GM23338 (cell line): ENCODE measurements around the gene CNTN1. TPM values are rescaled to one million over a fixed set of nuclear protein-coding genes. Genes with fewer than 3 reads are reported as not detected.

ENCODE experiments used
- ATAC-seq: fragments of 200-7000 bp; cut with Tn5 transposase; 3 replicates; pipeline ENCODE4 v1.9.1; 2020
- DNase-seq: peaks from one replicate; pipeline ENCODE4 v3.0.0-alpha.2; 2015; ENCODE audit warnings: low spot score
- H2AFZ ChIP-seq: fragments of 200-600 bp; sonication (generic); 2 replicates; pipeline ENCODE4 v1.8.0; 2016; ENCODE audit warnings: antibody characterized with exemption, mild to moderate bottlenecking, moderate library complexity
- H3F3A ChIP-seq: fragments of 200-600 bp; sonication (generic); replicated peaks from 2 replicates; pipeline ENCODE4 v1.8.0; 2017; ENCODE audit warnings: antibody characterized with exemption, mixed run types, low read depth
- H3K27ac ChIP-seq: fragments of 200-600 bp; sonication (generic); 2 replicates; pipeline ENCODE4 v1.6.1; 2016; ENCODE audit warnings: low read depth
- H3K27me3 ChIP-seq: fragments of 200-600 bp; sonication (generic); 2 replicates; pipeline ENCODE4 v1.8.0; 2016; ENCODE audit warnings: mild to moderate bottlenecking, mixed run types, moderate library complexity; ENCODE audit not compliant: insufficient read depth
- H3K36me3 ChIP-seq: fragments of 200-600 bp; sonication (generic); 2 replicates; pipeline ENCODE4 v1.8.0; 2016; ENCODE audit warnings: mild to moderate bottlenecking; ENCODE audit not compliant: insufficient read depth
- H3K4me1 ChIP-seq: fragments of 200-600 bp; sonication (generic); 2 replicates; pipeline ENCODE4 v1.8.0; 2016; ENCODE audit warnings: mild to moderate bottlenecking, moderate library complexity; ENCODE audit not compliant: insufficient read depth
- H3K4me2 ChIP-seq: fragments of 200-600 bp; sonication (generic); 2 replicates; pipeline ENCODE4 v1.7.1; 2017; ENCODE audit warnings: mixed run types
- H3K4me3 ChIP-seq: fragments of 200-600 bp; sonication (generic); 2 replicates; pipeline ENCODE4 v1.6.1; 2016; ENCODE audit warnings: mixed run types
- H3K79me2 ChIP-seq: fragments of 200-600 bp; sonication (generic); replicated peaks from 2 replicates; pipeline ENCODE4 v1.8.0; 2017; ENCODE audit warnings: mild to moderate bottlenecking; ENCODE audit not compliant: insufficient read depth
- H3K9me2 ChIP-seq: fragments of 200-600 bp; sonication (generic); 2 replicates; pipeline ENCODE4 v1.8.0; 2017; ENCODE audit not compliant: insufficient read depth
- H4K20me1 ChIP-seq: fragments of 200-600 bp; sonication (generic); replicated peaks from 2 replicates; pipeline ENCODE4 v1.8.0; 2017; ENCODE audit warnings: mild to moderate bottlenecking; ENCODE audit not compliant: insufficient read depth
- H3K27ac Mint-ChIP-seq: 2 replicates; pipeline ENCODE4 v1.8.0; 2020; ENCODE audit warnings: inconsistent platforms, mild to moderate bottlenecking, moderate library complexity, mixed read lengths
- H3K27me3 Mint-ChIP-seq: 3 replicates; pipeline ENCODE4 v1.8.0; 2022; ENCODE audit warnings: low read depth, mild to moderate bottlenecking, moderate library complexity, mixed read lengths, inconsistent platforms; ENCODE audit not compliant: insufficient read depth, poor library complexity
- H3K36me3 Mint-ChIP-seq: 3 replicates; pipeline ENCODE4 v1.8.0; 2021; ENCODE audit warnings: low read depth, mild to moderate bottlenecking, inconsistent platforms, moderate library complexity, mixed read lengths
- H3K4me1 Mint-ChIP-seq: 3 replicates; pipeline ENCODE4 v1.8.0; 2020; ENCODE audit warnings: mild to moderate bottlenecking, inconsistent platforms, mixed read lengths
- H3K4me3 Mint-ChIP-seq: 3 replicates; pipeline ENCODE4 v1.8.0; 2021; ENCODE audit warnings: moderate library complexity, mild to moderate bottlenecking, inconsistent platforms, mixed read lengths
- H3K9me3 Mint-ChIP-seq: 3 replicates; pipeline ENCODE4 v1.8.0; 2020; ENCODE audit warnings: moderate library complexity, mild to moderate bottlenecking, inconsistent platforms, mixed read lengths
- CREB1 ChIP-seq: fragments of 250-450 bp; sonication (Bioruptor Pico); IDR thresholded peaks from 2 replicates; pipeline ENCODE4 v1.5.0; 2020; ENCODE audit warnings: low read depth, mild to moderate bottlenecking, moderate library complexity
- CTCF ChIP-seq, 2 experiments: fragments of 200-600 bp in 1 of 2; sonication (generic) in 1 of 2; conservative IDR thresholded peaks; 2 replicates each; pipeline versions ENCODE4 v1.5.1 to v1.6.1; 2016 to 2017; ENCODE audit warnings: antibody characterized with exemption in 2 of 2, low read depth in 2 of 2, mild to moderate bottlenecking in 2 of 2, moderate library complexity in 1 of 2
- EZH2 ChIP-seq: fragments of 200-600 bp; sonication (generic); IDR thresholded peaks from one replicate; pipeline ENCODE4 v1.8.0; 2017; ENCODE audit warnings: antibody characterized with exemption, mild to moderate bottlenecking, low read depth; ENCODE audit not compliant: unreplicated experiment
- EZH2phosphoT487 ChIP-seq: fragments of 200-600 bp; sonication (generic); IDR thresholded peaks from one replicate; pipeline ENCODE4 v1.8.1; 2018; ENCODE audit warnings: antibody characterized with exemption; ENCODE audit not compliant: unreplicated experiment
- JUNB ChIP-seq: IDR thresholded peaks from one replicate; pipeline ENCODE4 v1.6.1; 2016; ENCODE audit warnings: antibody characterized with exemption; ENCODE audit not compliant: unreplicated experiment
- NANOG ChIP-seq: IDR thresholded peaks from 2 replicates; pipeline ENCODE4 v1.6.1; 2016; ENCODE audit warnings: antibody characterized with exemption, borderline replicate concordance
- POLR2AphosphoS5 ChIP-seq: IDR thresholded peaks from 2 replicates; pipeline ENCODE4 v1.6.1; 2016; ENCODE audit warnings: antibody characterized with exemption, low read depth
- REST ChIP-seq: IDR thresholded peaks from one replicate; pipeline ENCODE4 v1.6.1; 2018; ENCODE audit warnings: antibody characterized with exemption; ENCODE audit not compliant: unreplicated experiment
- STAT1 ChIP-seq: IDR thresholded peaks from one replicate; pipeline ENCODE4 v1.6.1; 2016; ENCODE audit warnings: antibody characterized with exemption; ENCODE audit not compliant: unreplicated experiment
- ZNF114 ChIP-seq: fragments of 250-450 bp; sonication (Bioruptor Pico); IDR thresholded peaks from 2 replicates; pipeline ENCODE4 v1.5.0; 2020; ENCODE audit warnings: mild to moderate bottlenecking, moderate library complexity
- ZNF331 ChIP-seq: fragments of 250-450 bp; sonication (Bioruptor Pico); IDR thresholded peaks from 2 replicates; pipeline ENCODE4 v1.5.0; 2020; ENCODE audit warnings: low read depth, mild to moderate bottlenecking, moderate library complexity
- ZNF462 ChIP-seq: fragments of 250-450 bp; sonication (Bioruptor Pico); IDR thresholded peaks from 2 replicates; pipeline ENCODE4 v1.5.0; 2020; ENCODE audit warnings: mild to moderate bottlenecking, moderate library complexity
- polyA plus RNA-seq: library from polyadenylated mRNA; unstranded; fragments of >200 nt; fragmentation: Nextera tagmentation; extraction: Ambion mirVana; gene quantifications from 2 replicates; pipeline ENCODE4 v1.2.1, GENCODE V29; 2016
- total RNA-seq: library from RNA; depleted of rRNA; stranded (reverse); fragments of >200 nt; shearing (Covaris generic); gene quantifications from 2 replicates; pipeline ENCODE4 v1.2.3, GENCODE V29; 2014
- TF ChIP-seq, protein P1 (sequence below): IDR thresholded peaks from 2 replicates; pipeline ENCODE4 v1.6.1; 2016; ENCODE audit warnings: antibody characterized with exemption

Gene CNTN1
- total and polyA plus RNA-seq, 2 experiments from 2014 or later, result 5.0 to 27.0 TPM

DNA sequence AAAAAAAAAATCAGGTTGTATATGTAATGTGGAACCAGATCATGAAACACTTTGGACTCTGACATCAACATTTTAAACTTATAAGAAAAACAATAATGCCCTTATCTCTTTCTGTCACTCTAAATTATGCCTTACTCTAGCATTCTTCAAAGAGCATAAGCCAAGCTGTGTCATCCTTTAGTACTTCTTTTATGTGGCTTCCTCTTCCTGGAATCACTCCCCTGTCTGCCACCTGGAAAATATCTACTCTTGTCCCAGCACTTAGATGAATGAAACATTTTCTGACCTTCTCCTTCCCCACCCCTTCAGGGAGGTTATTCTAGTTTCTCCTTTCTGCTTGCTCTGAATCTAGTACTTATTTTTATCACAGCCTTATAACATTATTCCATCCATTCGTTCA lies 101.2 kb downstream of the CNTN1 start:
- ATAC-seq (peak; percentile 30; the same call in 1 of the 3 replicates), DNase-seq (no peak)
- peaks cover 40% of the 10 kb centered on the region for H3K4me1 Mint-ChIP-seq
- TF ChIP-seq JUNB (no peak), ZNF114 (CRISPR knock-in tag) (no peak), NANOG (no peak), CREB1 (CRISPR knock-in tag) (no peak), CTCF (conservative IDR thresholded peaks at IDR 0.05; ENCODE audit: low read depth in 2 of 2) (no peak), STAT1 (no peak), POLR2AphosphoS5 (no peak), ZNF462 (CRISPR knock-in tag) (no peak), ZNF331 (CRISPR knock-in tag) (no peak), REST (no peak), EZH2 (no peak), EZH2phosphoT487 (no peak)
- TF ChIP-seq, protein P1, sequence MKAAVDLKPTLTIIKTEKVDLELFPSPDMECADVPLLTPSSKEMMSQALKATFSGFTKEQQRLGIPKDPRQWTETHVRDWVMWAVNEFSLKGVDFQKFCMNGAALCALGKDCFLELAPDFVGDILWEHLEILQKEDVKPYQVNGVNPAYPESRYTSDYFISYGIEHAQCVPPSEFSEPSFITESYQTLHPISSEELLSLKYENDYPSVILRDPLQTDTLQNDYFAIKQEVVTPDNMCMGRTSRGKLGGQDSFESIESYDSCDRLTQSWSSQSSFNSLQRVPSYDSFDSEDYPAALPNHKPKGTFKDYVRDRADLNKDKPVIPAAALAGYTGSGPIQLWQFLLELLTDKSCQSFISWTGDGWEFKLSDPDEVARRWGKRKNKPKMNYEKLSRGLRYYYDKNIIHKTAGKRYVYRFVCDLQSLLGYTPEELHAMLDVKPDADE, result no peak
- H3K27ac Mint-ChIP-seq, result 0 out of 2 replicates have a peak overlapping the region, but pooled peaks have one; percentile 15
- Histone ChIP-seq H3K4me3 (no peak overlapping the region), H2AFZ (no peak overlapping the region), H3K4me1 (peaks cover 31% of the 10 kb centered on the region), H3K4me2 (peak overlapping the region; percentile 63), H3K27ac (no peak overlapping the region), H3K79me2 (no peaks in the 10 kb centered on the region), H3K36me3 (no peaks in the 10 kb centered on the region), H3K9me2 (no peaks in the 10 kb centered on the region), H4K20me1 (no peaks in the 10 kb centered on the region), H3K27me3 (no peaks in the 10 kb centered on the region), H3F3A (no peaks in the 10 kb centered on the region)
- peaks cover 4% of the 10 kb centered on the region for H3K27me3 Mint-ChIP-seq
- no peaks in the 10 kb centered on the region for H3K9me3 Mint-ChIP-seq
- H3K36me3 Mint-ChIP-seq, result no peaks in the 10 kb centered on the region
- H3K4me3 Mint-ChIP-seq, result 0 out of 3 replicates have a peak overlapping the region, but pooled peaks have one; percentile 1
